GM21515 (cell line): ENCODE results near the gene STAT2.
"Not testable (repeated sequence)": the region's sequence is repeated elsewhere in the genome, so short reads cannot be mapped to it uniquely, and the experiment has no call there.

Experiments
- ATAC-seq: cut with Tn5 transposase; IDR thresholded peaks from one replicate; pipeline ENCODE4 v1.9.1; 2021; ENCODE audit not compliant: unreplicated experiment

Gene STAT2

DNA sequence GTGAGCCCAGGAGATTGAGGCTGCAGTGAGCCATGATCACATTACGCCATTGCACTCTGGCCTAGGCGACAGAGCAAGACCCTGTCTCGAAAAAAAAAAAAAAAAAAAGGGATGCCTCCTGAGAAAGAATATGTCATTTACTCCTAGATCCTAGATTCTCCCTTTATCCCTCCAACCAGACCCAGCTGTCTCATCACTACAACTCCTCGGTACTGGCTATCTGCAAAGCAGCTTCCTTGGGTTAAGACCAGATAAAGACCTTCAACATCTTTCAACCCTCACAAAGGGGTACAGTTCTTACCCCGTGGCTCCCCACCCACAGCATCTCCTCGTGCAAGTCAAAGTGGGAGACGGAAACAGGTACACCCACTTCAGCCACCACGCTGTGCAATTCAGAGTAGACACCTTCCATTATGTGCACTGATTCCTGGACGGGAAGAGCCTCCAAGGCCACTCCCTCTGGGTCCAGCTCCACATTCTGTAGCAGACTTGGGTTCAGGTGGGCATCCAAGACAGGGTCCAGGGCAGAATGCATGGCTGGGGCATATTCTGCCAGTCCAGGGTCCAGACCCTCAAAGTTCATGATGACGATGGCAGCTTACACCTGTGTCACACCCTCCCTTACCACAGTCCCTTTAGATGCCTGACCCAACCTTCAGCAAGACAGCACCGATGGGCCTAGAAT lies 27.3 kb downstream of the STAT2 start:
- ATAC-seq: no peak

DNA sequence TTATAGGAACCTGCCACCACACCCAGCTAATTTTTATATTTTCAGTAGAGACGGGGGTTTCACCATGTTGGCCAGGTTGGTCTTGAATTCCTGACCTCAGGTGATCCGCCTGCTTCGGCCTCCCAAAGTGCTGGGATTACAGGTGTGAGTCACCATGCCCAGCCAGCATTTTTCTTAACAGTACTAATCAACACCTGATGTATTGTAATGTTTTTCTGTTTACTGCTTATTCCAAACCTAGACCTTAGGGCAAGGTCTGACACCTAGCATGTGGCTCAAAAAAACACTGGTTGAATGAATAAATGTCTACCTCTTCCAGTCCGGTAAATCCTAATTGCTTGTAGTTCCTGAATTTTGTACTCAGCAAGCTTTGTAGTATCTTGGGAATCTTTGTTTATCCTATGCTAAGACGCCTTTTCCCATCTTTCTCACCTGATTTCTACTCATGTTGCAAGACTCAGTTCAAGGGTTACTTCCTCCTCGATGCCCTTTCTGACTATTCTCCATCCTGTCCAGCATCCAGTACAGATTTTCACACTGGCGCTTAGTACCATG lies 28.9 kb downstream of the STAT2 start:
- no peak for ATAC-seq

DNA sequence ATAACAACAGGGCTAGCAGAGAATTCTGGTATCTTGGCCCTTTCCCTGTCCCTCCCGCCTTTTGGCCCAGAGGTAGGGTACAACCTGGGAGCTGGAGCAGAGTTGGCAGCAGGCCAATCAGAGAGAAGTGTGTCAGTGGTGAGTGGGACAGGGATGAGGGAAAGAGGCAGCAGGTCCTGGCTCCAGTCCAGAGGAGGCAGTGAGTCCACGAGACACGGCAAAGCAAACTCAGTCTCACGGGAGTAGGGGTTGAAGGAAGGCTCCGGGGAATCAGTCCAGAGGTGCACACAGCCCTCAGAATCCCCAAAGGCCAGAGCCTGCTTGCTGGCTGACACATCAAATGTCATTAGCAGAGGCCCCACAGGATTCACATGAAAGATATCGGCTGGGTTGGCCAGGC lies 33.4 kb downstream of the STAT2 start:
- no peak for ATAC-seq

DNA sequence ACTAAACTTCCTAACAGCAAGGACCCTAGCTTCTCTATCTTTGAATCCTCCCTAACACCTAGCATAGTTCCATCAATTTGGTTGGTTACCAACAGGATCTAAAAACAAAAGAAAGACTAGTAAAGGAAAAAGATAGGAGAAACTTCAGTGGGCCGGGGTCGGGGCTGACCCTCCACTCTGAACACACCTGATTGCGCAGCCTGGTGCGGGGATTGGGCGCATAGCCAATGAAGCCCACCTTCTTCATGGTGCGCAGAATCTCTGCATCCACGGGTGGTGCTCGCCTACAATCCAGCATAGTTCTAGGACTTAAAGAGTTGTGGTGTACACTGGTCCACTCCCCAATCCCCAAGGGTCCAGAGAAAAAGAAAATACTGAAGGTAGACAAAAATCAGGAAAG lies 33.8 kb downstream of the STAT2 start:
- no peak for ATAC-seq

DNA sequence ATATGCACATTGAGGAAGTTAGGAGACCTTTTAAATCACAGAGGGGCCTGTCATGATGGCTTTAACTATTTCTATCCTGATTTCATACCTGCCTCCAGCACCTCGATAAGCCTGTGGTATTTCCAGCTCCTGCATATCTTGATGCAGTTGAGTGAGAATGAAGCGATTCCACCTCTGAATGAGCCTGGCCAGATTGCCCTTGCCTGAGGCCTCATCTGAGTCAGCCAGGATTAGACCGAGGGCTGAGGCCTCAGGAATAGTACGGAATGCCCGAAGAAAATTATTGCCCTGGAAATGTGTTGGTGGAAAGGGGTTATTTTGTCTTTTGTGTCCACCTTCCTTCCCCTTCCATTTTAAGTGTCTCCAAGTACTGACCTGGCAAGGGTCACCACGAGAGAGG lies 35.7 kb downstream of the STAT2 start:
- ATAC-seq: no peak

DNA sequence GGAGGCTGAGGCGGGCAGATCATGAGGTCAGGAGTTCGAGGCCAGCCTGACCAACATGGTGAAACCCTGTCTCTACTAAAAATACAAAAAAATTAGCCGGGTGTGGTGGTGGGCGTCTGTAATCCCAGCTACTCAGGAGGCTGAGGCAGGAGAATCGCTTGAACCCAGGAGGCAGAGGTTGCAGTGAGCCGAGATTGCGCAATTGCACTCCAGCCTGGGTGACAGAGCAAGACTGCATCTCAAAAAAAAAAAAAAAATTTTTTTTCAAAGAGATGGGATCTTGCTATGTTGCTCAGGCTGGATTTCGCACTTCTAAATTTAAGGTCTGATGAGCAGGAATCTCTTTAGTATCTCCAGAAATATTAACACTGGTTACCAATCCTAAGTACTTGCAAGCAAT lies 38.3 kb downstream of the STAT2 start:
- ATAC-seq: not testable (repeated sequence)

DNA sequence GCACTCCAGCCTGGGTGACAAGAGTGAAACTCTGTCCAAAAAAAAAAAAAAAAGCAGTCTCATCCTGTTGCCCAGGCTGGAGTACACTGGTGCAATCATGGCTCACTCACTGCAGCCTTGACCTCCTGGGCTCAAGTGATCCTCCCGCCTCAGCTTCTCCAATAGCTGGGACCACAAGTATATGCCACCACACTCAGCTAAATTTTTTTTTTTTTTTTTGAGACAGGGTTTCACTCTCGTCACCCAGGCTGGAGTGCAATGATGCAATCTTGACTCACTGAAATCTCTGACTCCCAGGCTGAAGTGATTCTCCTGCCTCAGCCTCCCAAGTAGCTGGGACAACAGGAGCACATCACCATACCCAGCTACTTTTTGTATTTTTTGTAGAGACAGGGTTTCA lies 38.9 kb downstream of the STAT2 start:
- ATAC-seq: no peak

DNA sequence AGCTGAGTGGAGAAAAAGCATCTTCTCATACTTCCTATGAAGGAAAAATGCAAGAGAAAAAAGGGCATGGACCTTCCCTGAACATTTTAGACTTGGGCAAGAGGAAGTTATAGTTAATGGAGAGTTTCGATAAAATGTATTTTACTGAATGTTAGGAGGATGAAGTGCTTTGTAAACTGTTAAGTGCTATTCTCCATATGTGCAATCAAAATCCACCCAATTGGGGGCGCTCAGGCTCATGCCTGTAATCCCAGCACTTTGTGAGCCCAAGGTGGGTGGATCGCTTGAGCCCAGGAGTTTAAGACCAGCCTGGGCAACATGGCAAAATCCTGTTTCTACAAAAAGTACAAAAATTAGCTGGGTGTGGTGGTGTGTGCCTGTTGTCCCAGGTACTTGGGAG lies 42.2 kb downstream of the STAT2 start:
- ATAC-seq: no peak

DNA sequence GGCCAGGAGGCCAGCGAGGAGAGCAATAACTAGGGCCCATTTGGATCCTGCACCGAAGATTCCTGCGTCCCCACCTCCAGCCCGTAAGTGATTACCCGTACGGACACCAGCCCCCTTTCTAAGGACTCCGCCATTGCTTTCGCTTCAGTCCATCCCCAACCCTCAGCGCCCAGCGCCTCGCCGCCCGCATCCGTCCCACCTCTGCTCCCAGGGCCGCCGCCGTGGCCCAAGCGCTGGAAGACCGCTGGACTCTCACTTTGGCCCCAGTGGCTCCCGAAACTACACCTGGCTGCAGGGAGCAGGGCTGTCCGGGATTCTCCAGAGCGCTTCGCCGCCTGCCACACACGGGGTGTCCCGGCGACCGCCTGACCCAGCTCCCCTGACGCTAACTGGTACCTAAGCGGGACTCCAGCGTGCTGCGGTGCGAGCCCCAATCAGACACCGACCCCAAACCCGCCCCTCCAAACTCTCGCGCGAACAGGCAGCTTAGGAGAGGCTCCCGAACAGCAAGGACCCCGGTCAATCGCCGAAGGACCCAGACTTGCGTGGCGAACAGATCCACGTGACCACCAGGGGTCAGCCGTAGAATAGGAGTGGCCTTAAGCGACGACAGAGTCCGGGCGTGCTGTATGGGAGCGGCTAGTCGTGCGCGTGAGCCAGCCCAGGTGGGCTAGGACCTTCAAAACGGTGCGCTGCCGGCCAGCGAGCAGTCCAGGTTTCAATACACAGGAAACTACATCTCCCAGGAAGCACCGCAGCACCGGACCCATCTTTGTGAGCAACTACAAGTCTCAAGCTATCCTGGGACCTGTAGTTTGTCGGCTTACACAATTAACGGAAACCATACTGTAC lies 44.1 kb downstream of the STAT2 start, which contains the start of gene CNPY2:
TSS of gene CNPY2 (minus strand) at position 367 of the 852 bp plus-strand sequence. CDS start 771 bp downstream, outside the sequence.
- ATAC-seq: peak; percentile 88

DNA sequence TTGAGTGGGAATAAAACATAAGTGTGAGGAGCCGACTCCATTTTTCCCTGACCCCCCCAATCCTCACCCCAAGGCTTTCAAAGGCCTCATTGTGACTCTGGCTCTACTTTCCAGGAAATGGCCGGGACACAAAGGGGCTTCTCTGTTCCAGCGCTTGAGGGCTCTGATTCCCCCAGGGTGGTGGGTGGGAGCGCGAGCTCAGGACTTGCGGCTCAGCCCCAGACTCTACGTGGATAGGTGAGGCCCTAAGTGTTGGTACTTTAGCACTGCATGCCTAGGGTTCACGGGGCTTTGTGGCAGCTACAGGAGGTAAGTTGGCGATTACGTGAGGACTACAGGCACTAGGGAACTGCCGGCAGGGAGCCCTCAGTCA lies 44.7 kb downstream of the STAT2 start:
- ATAC-seq: no peak

DNA sequence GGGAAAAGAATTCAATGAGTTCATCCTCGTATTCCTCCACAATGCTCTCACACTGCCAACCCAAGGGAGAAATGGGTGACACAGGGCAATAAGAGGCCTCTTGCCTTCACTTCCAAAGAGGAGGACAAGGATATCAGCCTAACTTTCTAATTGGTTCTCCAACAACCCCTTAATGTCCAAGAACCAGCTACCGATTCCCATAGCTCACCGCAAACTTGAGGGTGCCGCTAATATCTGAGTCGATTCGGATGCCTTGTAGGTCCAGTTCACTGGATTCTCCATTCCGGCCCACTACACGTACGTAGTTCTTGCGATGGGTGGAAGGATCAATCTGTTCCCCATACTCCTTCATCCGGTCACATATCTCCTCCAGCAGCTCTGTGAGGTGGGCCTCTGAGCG lies 48.9 kb downstream of the STAT2 start:
- ATAC-seq: no peak

DNA sequence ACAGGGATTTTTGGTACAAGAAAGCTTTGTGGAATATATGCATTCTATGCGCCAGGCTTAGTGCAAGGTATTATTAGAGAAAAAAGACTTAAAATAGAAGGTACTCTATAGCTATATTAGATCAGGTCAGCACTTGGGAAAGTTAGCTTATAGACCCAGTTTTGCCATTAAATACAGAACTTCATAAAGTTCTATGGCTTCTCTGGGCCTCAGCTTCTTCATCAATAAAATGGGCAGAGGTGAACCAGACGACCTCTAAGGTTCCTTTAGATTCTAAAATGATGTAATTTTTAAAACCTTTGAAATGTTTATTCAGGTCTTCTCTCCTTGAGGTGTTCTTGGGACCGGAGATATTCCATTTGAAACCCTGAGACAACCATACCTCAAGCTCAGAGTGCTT lies 51.2 kb downstream of the STAT2 start:
- no peak for ATAC-seq

DNA sequence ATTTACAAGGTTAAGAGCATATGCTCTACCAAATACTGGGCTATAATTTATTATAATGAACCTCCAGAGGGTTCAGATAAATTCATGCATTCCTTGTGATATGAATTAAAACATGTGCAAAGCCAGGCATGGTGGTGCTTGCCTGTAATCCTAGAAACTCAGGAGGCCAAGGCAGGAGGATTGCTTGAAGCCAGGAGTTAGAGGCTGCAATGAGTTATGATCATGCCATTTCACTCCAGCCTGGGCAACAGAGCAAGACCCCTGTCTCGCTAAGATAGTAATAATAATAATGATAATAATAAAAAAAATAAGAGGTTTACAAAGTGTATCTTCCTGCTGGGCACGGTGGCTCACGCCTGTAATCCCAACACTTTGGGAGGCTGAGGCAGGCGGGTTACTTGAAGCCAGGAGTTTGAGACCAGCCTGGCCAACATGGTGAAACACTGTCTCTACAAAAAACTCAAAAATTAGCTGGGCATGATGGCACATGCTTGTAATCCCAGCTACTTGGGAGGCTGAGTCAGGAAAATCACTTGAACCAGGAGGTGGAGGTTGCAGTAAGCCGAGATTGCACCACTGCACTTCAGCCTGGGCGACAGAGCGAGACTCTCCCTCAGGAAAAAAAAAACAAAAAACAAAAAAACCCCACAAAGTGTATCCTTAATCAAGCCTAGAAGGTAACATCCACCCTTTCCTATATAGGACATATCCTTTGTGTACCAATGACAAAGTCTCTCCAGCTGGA lies 52.5 kb downstream of the STAT2 start:
- ATAC-seq: no peak

DNA sequence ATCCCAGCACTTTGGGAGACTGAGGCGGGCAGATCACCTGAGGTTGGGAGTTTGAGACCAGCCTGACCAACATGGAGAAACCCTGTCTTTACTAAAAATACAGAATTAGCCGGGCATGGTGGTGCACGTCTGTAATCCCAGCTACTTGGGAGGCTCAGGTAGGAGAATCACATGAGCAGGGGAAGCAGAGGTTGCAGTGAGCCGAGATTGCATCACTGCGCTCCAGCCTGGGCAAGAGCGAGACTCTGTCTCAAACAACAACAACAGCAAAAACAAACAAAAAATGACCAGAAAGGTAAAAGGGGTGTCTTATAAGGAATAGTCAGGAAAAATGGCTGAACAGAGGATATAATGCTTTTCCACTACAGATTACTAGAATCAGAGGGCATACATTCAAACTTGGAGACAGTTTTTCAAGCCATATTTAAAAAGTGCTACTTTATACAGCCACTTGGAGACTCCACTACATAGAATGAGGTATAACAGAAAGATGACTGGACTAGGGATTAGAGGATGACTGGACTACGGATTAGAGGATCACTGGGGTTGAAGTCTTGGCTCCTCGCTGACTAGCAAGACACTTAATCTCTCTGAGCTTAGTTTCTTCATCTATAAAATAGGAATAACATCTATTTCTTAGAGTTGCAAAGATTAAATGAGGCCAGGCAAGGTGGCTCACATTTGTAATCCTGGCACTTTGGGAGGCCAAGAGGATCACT lies 54.9 kb downstream of the STAT2 start:
- no peak for ATAC-seq

DNA sequence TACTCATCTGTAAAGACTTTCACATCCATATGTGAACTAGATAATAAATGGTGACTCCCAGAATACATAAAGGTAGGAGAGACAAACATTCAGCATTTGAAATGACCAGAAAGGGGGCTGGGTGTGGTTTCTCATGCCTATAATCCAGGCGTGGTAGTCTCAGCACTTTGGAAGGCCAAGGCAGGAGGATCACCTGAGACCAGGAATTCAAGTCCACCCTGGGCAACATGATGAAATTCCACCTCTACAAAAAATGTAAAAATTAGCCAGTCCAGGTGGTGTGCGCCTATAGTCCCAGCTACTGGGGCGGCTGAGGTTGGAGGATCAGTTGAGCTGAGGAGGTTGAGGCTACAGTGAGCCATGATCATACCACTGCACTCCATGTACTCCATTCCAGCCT lies 55.6 kb downstream of the STAT2 start:
- ATAC-seq: no peak

DNA sequence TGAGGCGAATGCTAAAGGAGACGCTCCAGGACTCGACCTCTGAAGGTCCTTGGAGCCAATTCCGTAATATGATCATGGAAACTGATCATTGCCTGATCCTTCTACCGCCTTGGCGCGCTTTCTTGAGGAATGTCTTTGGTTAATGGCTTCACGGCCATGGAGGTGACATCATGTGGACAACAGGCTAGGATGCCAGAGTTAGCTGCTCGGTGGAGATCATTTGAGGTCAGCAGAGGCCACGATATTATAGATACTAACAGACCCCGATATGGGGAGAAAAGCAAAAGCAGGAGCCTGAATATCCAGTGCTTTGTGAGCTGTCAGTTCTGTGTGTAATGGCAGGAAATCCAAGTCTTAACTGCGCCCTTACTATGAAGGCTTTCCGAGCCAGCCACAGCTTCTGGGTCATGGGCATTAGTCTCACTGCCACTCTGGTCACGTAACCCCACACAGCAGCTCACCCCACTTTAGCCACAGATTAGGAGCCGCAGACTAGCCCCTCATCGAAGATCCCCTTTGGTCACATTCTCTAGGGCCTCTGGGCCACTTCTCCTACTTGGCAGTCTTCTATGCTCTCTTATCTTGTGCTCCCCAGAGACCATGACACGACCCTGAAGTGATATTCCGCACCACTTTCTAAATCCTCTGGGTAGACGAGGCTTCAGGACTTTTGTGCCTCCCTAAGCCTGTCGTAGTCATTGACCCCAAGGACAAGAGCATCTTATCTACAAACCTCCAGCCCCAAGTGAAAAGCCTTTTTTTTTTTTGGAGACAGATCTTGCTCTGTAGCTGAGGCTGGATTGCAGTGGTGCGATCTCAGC lies 59.1 kb downstream of the STAT2 start:
- no peak for ATAC-seq

DNA sequence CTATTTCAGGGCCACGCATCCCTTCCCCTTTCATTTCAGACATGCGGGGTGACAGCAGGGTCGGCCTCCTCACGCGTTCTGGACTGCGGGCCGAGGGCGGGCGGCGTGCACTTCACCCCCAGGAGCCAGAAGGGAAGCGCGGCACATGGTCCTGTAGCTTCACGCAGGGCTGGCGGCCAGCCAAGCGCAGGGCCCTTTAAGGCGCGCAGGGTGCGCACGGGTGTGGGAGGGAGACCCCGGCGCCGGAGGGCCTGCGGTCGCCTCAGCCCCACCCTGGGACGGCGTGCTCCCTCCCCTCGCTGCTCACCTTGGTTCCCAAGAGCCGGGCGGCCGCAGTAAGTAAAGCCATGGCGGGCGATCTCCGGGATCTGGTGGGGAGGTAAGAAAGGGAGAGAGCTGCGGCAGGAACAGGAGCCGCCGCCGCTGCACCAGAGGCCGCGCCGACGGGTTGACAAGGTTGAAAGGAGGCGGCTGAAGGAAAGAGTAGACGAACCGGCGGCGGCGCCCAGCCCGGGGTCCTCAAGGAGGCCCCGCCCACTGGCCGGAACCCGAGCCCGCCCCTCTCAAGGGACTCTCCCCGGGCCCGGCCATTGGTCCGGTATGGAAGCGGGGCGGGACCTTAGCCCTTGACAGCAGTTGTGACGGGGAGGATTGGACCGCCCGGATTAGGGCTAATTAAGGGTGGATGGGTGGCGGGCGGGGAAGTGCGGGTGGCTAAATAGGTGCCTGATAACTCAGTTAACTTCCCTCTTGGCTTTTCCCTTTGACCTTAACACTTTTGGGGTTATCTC lies 59.9 kb downstream of the STAT2 start, which contains the start of gene CS:
TSS of gene CS (minus strand) at position 478 of the 791 bp plus-strand sequence. CDS start at position 349, 129 bp downstream.
- ATAC-seq: peak; percentile 88

DNA sequence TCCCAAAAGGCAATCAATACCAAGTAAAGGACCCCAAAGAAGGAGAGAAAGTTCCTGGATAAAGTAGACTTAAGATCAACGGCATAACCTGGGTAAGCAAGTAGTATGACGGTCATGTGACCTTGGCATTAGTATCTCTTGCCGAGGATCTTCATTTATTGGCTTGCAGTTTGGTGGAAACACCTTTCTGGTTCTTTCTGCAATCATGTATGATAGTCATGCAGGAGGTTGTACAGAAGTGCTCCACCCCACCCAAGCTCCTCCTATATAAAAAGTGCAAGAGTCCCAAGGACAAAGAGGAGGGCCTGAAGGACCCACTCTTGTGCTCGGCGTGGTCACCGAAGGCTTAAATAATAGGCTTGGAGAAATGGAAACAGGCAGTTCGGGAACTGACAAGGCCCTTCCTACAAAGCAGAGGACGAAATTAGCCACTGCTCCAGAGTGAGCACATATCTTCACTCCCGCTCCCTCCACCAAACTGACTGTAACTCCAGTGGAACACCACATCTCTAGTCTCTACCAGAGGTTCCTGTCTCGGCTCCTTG lies 60.5 kb downstream of the STAT2 start:
- peak; percentile 4 for ATAC-seq

DNA sequence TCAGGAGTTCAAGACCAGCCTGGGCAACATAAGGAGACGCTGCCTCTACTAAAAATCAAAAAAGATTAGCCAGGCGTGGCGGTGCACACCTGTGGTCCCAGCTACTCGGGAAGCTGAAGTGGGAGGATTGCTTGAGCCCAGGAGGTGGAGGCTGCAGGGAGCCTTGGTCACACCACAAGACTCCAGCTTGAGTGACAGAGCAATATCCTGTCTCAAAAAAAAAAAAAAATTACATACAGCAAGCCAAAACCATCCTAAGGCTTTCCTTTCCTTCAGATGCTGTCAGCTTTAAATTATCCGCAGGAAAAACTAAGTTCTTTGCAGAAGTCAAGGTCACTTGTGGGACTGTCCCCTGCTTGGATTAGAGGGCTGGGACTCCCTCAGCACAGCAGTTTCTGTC lies 61.1 kb downstream of the STAT2 start:
- ATAC-seq: no peak
